Liver (tissue), 9 donors: Measurements from ENCODE around the gene ELAVL2. TPM values are rescaled to one million over a fixed set of nuclear protein-coding genes. Genes with fewer than 3 reads are reported as not detected.

ENCODE experiments used
- DNase-seq: peaks from one replicate; pipeline ENCODE4 v3.0.0-alpha.2; 2017; ENCODE audit warnings: low spot score
- H3K27ac ChIP-seq, 2 donors: one replicate each; pipeline ENCODE4 v1.7.0; 2013; ENCODE audit warnings: inconsistent platforms in 2 of 2, low read length in 2 of 2, control low read depth in 1 of 2, low read depth in 1 of 2, mild to moderate bottlenecking in 1 of 2
- H3K27me3 ChIP-seq, 4 donors: one replicate each; pipeline versions ENCODE4 v1.6.1 to v1.7.0; 2013; ENCODE audit warnings: low read length in 3 of 4, inconsistent platforms in 1 of 4, mild to moderate bottlenecking in 1 of 4, moderate library complexity in 1 of 4; ENCODE audit not compliant: control insufficient read depth in 4 of 4, insufficient read depth in 4 of 4
- H3K36me3 ChIP-seq, 4 donors: one replicate each; pipeline versions ENCODE4 v1.6.1 to v1.7.0; 2013; ENCODE audit warnings: low read length in 3 of 4, mild to moderate bottlenecking in 3 of 4, low read depth in 1 of 4, moderate library complexity in 1 of 4; ENCODE audit not compliant: control insufficient read depth in 4 of 4, insufficient read depth in 3 of 4
- H3K4me1 ChIP-seq, 4 donors: one replicate each; pipeline versions ENCODE4 v1.6.1 to v1.7.0; 2013; ENCODE audit warnings: low read length in 3 of 4, mild to moderate bottlenecking in 3 of 4, moderate library complexity in 1 of 4; ENCODE audit not compliant: control insufficient read depth in 4 of 4, insufficient read depth in 4 of 4
- H3K4me3 ChIP-seq, 3 donors: one replicate each; pipeline versions ENCODE4 v1.6.1 to v1.7.0; 2013; ENCODE audit warnings: low read length in 3 of 3, control low read depth in 1 of 3, low read depth in 1 of 3, mild to moderate bottlenecking in 1 of 3
- H3K9ac ChIP-seq, 2 donors: one replicate each; pipeline ENCODE4 v1.7.0; 2013; ENCODE audit warnings: low read length in 2 of 2, mild to moderate bottlenecking in 2 of 2, moderate library complexity in 2 of 2, control low read depth in 1 of 2, low read depth in 1 of 2
- H3K9me3 ChIP-seq, 4 donors: one replicate each; pipeline versions ENCODE4 v1.6.1 to v1.7.0; 2013; ENCODE audit warnings: low read length in 3 of 4; ENCODE audit not compliant: control insufficient read depth in 4 of 4
- ATF3 ChIP-seq: IDR thresholded peaks from 2 replicates; pipeline ENCODE4 v1.6.1; 2016; ENCODE audit warnings: antibody characterized with exemption
- CTCF ChIP-seq: fragments of 150-350 bp; IDR thresholded peaks from 2 replicates; pipeline ENCODE4 v1.5.1; 2017; ENCODE audit warnings: improper control_type of control experiment, low read depth, low read length; ENCODE audit not compliant: missing input control
- EGR1 ChIP-seq, 2 donors: IDR thresholded peaks; 2 replicates each; pipeline ENCODE4 v1.6.1; 2016 to 2018; ENCODE audit warnings: antibody characterized with exemption in 2 of 2, low read depth in 2 of 2
- FOXA1 ChIP-seq: IDR thresholded peaks from 2 replicates; pipeline ENCODE4 v1.6.1; 2016; ENCODE audit warnings: antibody characterized with exemption
- FOXA2 ChIP-seq: IDR thresholded peaks from 2 replicates; pipeline ENCODE4 v1.6.1; 2016; ENCODE audit warnings: antibody characterized with exemption
- GABPA ChIP-seq, 2 donors: IDR thresholded peaks in 1 of 2; conservative IDR thresholded peaks in 1 of 2; 2 replicates each; pipeline ENCODE4 v1.6.1; 2016; ENCODE audit warnings: antibody characterized with exemption in 2 of 2, mild to moderate bottlenecking in 1 of 2, moderate library complexity in 1 of 2
- HNF4A ChIP-seq, 2 donors: conservative IDR thresholded peaks; 2 replicates each; pipeline ENCODE4 v1.6.1; 2016; ENCODE audit warnings: antibody characterized with exemption in 2 of 2, mild to moderate bottlenecking in 2 of 2
- HNF4G ChIP-seq: IDR thresholded peaks from 2 replicates; pipeline ENCODE4 v1.6.1; 2016; ENCODE audit warnings: antibody characterized with exemption
- JUND ChIP-seq, 2 donors: IDR thresholded peaks; 2 replicates each; pipeline ENCODE4 v1.6.1; 2016; ENCODE audit warnings: antibody characterized with exemption in 2 of 2
- MAX ChIP-seq: IDR thresholded peaks from 2 replicates; pipeline ENCODE4 v1.6.1; 2016; ENCODE audit warnings: antibody characterized with exemption
- NR2F2 ChIP-seq: IDR thresholded peaks from 2 replicates; pipeline ENCODE4 v1.6.1; 2016; ENCODE audit warnings: antibody characterized with exemption
- RAD21 ChIP-seq, 2 donors: IDR thresholded peaks; 2 replicates each; pipeline ENCODE4 v1.6.1; 2016; ENCODE audit warnings: antibody characterized with exemption in 2 of 2, mild to moderate bottlenecking in 2 of 2
- REST ChIP-seq: IDR thresholded peaks from 2 replicates; pipeline ENCODE4 v1.6.1; 2016; ENCODE audit warnings: antibody characterized with exemption, mild to moderate bottlenecking
- RXRA ChIP-seq, 2 donors: IDR thresholded peaks; 2 replicates each; pipeline ENCODE4 v1.6.1; 2017 to 2018; ENCODE audit warnings: antibody characterized with exemption in 2 of 2, mild to moderate bottlenecking in 1 of 2
- SP1 ChIP-seq: IDR thresholded peaks from 2 replicates; pipeline ENCODE4 v1.6.1; 2018; ENCODE audit warnings: antibody characterized with exemption, mild to moderate bottlenecking
- TAF1 ChIP-seq: conservative IDR thresholded peaks from 2 replicates; pipeline ENCODE4 v1.6.1; 2016; ENCODE audit warnings: antibody characterized with exemption, mild to moderate bottlenecking
- YY1 ChIP-seq: IDR thresholded peaks from 2 replicates; pipeline ENCODE4 v1.6.1; 2016; ENCODE audit warnings: antibody characterized with exemption, mild to moderate bottlenecking
- ZBTB33 ChIP-seq: IDR thresholded peaks from 2 replicates; pipeline ENCODE4 v1.6.1; 2016; ENCODE audit warnings: antibody characterized with exemption
- WGBS: extraction: QIAGEN DNeasy Blood & Tissue Kit; methylation state at CpG from one replicate; pipeline ENCODE4 v1.1.7; 2013; 5-methylcytosine and 5-hydroxymethylcytosine counted together
- polyA plus RNA-seq, 2 donors: library from polyadenylated mRNA; stranded (reverse) in 1 of 2; unstranded in 1 of 2; fragments of 200-250 nt in 1 of 2; fragments of >200 nt in 1 of 2; fragmentation: Nextera tagmentation in 1 of 2; extraction: Ambion mirVana in 1 of 2; gene quantifications; one replicate each; pipeline versions ENCODE4 v1.2.1 to v1.2.3, GENCODE V29; 2013 to 2015
- total RNA-seq, 2 donors: library from RNA; depleted of rRNA; stranded (reverse); fragments of >200 nt; gene quantifications; one replicate each; pipeline ENCODE4 v1.2.3, GENCODE V29; 2014
- donor health status: healthy.
- donor health status: healthy.
- donor health status: healthy.
- donor health status: healthy.
- donor health status: healthy.

Gene ELAVL2
- total and polyA plus RNA-seq, 4 donors = 0.19 TPM; not detected in 3

GRCh38 chr9:23683611-23684061 is 142.4 kb downstream of the ELAVL2 start:
- Histone ChIP-seq H3K27me3 (no peaks in the 10 kb centered on the region), H3K27ac (no peak overlapping the region), H3K9me3 (no peaks in the 10 kb centered on the region), H3K4me1 (no peaks in the 10 kb centered on the region), H3K36me3 (no peaks in the 10 kb centered on the region), H3K9ac (no peak overlapping the region), H3K4me3 (no peak overlapping the region)
- no peak for DNase-seq
- 53% methylated on average over 7 of the region's 7 CpGs for WGBS
- TF ChIP-seq HNF4A (conservative IDR thresholded peaks at IDR 0.05) (no peak), YY1 (no peak), SP1 (no peak), CTCF (no peak), FOXA2 (no peak), HNF4G (no peak), TAF1 (no peak), ZBTB33 (no peak), REST (no peak), FOXA1 (no peak), RXRA (IDR thresholded peaks at IDR 0.05) (no peak), RAD21 (IDR thresholded peaks at IDR 0.05) (no peak), JUND (IDR thresholded peaks at IDR 0.05) (no peak), NR2F2 (no peak), GABPA (IDR thresholded peaks at IDR 0.05 in 1 of 2, conservative IDR thresholded peaks at IDR 0.05 in 1 of 2) (no peak), ATF3 (no peak), MAX (no peak), EGR1 (IDR thresholded peaks at IDR 0.05; ENCODE audit: low read depth in 2 of 2) (no peak)
